Measurements from ENCODE around the gene GABRE. TPM values are rescaled to one million over a fixed set of nuclear protein-coding genes. Genes with fewer than 3 reads are reported as not detected.

GABRE gene
- total and polyA plus RNA-seq, 8 donors: 0.37 to 1,253 (median 9.7) TPM

DNA sequence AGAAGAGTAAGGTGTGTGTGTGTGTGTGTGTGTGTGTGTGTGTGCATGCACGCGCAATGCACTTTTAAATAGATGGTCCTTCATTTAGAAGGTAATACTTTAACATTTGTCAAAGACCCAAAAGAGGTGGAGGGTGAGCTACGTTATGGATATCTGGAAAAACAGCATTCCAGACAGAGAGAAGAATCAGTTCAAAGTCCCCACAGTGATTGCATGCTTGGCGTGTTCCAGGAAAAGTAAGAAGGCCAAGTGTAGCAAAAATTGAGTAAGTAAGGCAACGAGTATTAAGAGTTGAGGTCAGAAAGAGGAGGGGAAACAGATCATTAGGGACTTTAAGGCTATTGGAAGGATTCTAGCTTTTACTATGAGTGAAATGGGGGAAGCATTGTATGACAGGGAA lies 21.9 kb upstream of the GABRE start:
- no peaks in the 10 kb centered on the region for H3K36me3 ChIP-seq
- 51 to 62% (median 56%) methylated on average over 5 of the region's 5 CpGs for WGBS, 5 donors

DNA sequence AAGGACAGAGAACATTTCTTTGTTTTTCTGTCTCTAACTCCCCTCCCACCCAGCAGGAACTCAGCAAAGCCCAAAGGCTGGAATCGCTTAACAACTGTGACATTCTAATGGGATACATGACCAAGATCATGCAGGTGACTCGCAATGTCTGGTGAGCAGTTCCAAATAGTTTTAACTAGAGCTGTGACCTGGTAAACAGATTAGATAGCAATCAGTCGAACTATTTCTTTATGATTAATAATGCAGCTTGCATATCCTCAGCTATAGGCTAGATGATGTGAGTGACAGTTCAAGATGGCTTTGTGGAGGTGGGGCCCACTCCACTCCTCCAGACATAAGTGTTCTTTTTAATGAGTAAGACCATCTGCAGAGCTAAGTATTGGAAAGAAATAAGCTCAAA lies 20.0 kb upstream of the GABRE start:
- H3K4me1 ChIP-seq: no peaks in the 10 kb centered on the region
- peaks cover 0 to 10% (median 0%) of the 10 kb centered on the region in 4 donors for H3K9me3 ChIP-seq
- 69 to 84% (median 81%) methylated on average over 3 of the region's 3 CpGs for WGBS, 5 donors
- H3K4me3 ChIP-seq: no peak overlapping the region
- H3K27me3 ChIP-seq: peaks cover 0 to 1% (median 0%) of the 10 kb centered on the region in 3 donors
- H3K36me3 ChIP-seq: no peaks in the 10 kb centered on the region
- TF ChIP-seq POLR2A (IDR thresholded peaks at IDR 0.05) (no peak), EP300 (IDR thresholded peaks at IDR 0.05) (no peak), POLR2AphosphoS5 (IDR thresholded peaks at IDR 0.05) (no peak)
- TF ChIP-seq, protein P1, sequence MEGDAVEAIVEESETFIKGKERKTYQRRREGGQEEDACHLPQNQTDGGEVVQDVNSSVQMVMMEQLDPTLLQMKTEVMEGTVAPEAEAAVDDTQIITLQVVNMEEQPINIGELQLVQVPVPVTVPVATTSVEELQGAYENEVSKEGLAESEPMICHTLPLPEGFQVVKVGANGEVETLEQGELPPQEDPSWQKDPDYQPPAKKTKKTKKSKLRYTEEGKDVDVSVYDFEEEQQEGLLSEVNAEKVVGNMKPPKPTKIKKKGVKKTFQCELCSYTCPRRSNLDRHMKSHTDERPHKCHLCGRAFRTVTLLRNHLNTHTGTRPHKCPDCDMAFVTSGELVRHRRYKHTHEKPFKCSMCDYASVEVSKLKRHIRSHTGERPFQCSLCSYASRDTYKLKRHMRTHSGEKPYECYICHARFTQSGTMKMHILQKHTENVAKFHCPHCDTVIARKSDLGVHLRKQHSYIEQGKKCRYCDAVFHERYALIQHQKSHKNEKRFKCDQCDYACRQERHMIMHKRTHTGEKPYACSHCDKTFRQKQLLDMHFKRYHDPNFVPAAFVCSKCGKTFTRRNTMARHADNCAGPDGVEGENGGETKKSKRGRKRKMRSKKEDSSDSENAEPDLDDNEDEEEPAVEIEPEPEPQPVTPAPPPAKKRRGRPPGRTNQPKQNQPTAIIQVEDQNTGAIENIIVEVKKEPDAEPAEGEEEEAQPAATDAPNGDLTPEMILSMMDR (IDR thresholded peaks at IDR 0.05): no peak
- DNase-seq: no peak
- intact Hi-C loops (cut with DNase I; ENCODE audit: low total_unique reads): no loop called here
- no peak overlapping the region for H3K27ac ChIP-seq

More for the DNA sequence above, 21.9 kb upstream of the GABRE start:
- Histone ChIP-seq H3K4me3 (no peak overlapping the region), H3K27ac (no peak overlapping the region), H3K9me3 (peaks cover 0 to 10% (median 0%) of the 10 kb centered on the region in 4 donors), H3K4me1 (no peaks in the 10 kb centered on the region), H3K27me3 (peaks cover 0 to 3% (median 0%) of the 10 kb centered on the region in 3 donors)
- intact Hi-C loops (cut with DNase I; ENCODE audit: low total_unique reads): no loop called here
- TF ChIP-seq POLR2A (IDR thresholded peaks at IDR 0.05): no peak
- TF ChIP-seq, protein P1 (IDR thresholded peaks at IDR 0.05): no peak
- DNase-seq: no peak

GRCh38 chrX:151988706-151989299 lies 14.3 kb upstream of the GABRE start:
- Histone ChIP-seq H3K9me3 (no peaks in the 10 kb centered on the region), H3K4me1 (no peaks in the 10 kb centered on the region), H3K27me3 (no peaks in the 10 kb centered on the region), H3K4me3 (no peak overlapping the region), H3K27ac (no peak overlapping the region), H3K36me3 (no peaks in the 10 kb centered on the region)
- intact Hi-C loops (cut with DNase I; ENCODE audit: low total_unique reads): no loop called here
- 42 to 83% (median 67%) methylated on average over 3 of the region's 3 CpGs for WGBS, 5 donors
- TF ChIP-seq POLR2AphosphoS5 (IDR thresholded peaks at IDR 0.05) (no peak), POLR2A (IDR thresholded peaks at IDR 0.05) (no peak), EP300 (IDR thresholded peaks at IDR 0.05) (no peak)
- TF ChIP-seq, protein P1 (IDR thresholded peaks at IDR 0.05): no peak
- no peak for DNase-seq

GRCh38 chrX:151987108-151987507 lies 12.6 kb upstream of the GABRE start:
- no peak for DNase-seq
- intact Hi-C loops (cut with DNase I; ENCODE audit: low total_unique reads): no loop called here
- TF ChIP-seq POLR2AphosphoS5 (IDR thresholded peaks at IDR 0.05) (no peak), POLR2A (IDR thresholded peaks at IDR 0.05) (no peak), EP300 (IDR thresholded peaks at IDR 0.05) (no peak)
- TF ChIP-seq, protein P1 (IDR thresholded peaks at IDR 0.05): no peak
- Histone ChIP-seq H3K4me1 (no peaks in the 10 kb centered on the region), H3K36me3 (no peaks in the 10 kb centered on the region), H3K27me3 (no peaks in the 10 kb centered on the region), H3K9me3 (no peaks in the 10 kb centered on the region), H3K27ac (no peak overlapping the region), H3K4me3 (no peak overlapping the region)
- WGBS, 5 donors: 50 to 72% (median 64%) methylated on average over 4 of the region's 4 CpGs

All from stomach (tissue), 9 donors.